GM19455 (cell line): ENCODE measurements around the gene PADI1.

Experiments
- ATAC-seq: cut with Tn5 transposase; IDR thresholded peaks from one replicate; pipeline ENCODE4 v1.9.1; 2021; ENCODE audit not compliant: unreplicated experiment

Gene PADI1

DNA sequence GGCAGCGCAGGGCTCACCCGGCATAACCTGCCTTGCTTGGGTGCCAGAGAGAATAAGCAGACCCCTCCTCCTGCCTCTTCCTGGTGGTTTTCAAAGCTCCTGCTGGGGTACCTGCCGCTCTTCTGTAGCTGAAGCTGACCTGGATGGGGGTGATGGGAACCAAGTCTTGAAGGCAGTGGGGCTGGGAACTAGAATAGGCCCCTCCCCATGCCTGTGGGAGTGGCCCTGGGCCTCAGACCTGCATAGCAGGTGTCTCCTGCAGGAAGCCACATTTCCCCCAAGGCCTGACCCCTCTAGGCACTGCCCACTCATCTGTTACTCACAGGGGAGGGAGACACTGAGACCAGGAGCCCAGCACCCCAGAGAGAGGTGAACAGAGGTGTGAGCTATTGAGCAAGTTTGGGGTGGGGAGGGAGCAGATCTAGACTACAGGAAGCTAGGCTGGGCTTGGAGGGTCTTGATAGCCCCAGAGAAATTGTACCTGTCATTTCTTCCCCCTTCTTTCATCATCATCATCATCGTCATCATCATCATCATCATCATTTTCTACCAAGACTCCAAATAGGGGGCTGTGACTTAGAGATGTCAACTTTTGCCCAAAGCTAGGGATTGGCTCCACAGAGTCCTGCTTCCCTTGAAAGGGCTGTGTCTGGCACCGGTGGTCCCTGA, 10.1 kb downstream of the PADI1 start:
- ATAC-seq = no peak

DNA sequence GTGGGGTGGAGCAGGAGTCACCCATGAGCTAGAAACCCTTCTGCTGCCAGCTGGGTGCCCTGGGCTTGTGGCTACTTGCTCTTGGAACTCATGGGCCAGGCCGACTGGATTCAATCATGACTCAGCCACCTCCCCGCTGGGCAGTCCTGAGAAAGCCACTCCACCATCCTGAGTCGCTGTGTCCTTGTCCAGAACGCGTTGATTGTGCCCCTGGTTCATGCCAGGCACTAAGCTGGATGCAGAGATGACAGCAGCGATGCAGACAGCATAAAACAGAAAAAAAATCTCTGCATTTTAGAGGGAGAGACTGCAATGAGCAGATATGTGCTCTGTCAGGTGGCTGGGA, 10.6 kb downstream of the PADI1 start:
- no peak for ATAC-seq

DNA sequence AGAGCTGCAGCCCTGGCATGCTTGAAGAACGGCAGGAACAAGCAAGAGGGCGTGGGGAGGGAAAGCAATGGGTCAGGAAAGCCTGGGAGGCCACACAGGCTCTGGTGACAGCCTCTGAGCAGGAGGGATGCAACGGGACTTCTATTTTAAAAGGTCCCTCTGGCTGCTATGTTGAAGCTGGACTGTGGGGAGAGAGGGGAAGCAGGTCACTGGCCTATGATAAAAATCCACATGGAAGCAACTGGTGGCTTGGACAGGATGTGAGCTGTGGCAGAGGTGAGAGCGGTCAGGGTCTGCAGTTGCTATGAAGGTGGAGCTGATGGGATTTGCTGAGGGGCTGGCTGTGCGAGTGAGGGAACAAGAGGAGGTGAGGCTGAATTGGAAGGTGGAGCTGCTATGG, 11.2 kb downstream of the PADI1 start:
- ATAC-seq = no peak

DNA sequence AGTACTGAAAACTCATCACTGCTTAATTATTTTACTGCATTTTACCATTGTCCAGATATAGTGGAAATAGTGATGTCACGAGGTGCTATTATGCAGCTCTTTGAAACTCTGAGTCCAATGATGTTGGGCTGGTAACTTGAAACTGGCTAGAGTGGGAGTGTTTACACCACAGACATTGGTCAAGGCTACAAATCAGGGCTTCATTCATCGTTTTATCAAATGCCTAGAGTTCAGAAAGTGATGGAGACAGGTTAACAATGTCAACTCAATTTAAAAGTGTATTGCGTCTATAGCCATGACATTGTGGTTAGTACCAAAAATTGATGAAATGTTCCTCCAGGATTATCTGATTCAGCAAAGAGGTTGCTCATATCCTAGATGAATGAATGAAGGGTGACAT, 12.7 kb downstream of the PADI1 start:
- ATAC-seq = no peak

DNA sequence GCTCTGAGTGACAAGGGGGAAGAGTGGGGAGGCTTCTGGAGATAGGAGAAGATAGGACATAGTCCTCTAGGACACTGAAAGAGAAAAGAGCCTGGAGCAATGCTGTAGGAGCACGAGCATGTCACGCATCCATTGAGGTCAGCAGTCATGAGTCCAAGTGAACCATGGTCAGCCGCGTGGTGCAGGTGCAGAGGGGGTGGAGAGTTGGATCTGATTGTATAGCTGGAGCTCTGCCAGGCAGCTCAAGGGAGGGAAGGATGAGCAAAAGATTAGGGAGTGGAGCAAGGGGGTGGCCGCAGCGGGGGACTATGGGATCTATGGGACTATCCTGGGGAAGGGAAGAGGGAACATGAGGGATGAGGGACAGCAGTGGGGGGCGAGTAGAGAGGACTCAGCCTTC, 14.0 kb downstream of the PADI1 start:
- ATAC-seq = no peak

DNA sequence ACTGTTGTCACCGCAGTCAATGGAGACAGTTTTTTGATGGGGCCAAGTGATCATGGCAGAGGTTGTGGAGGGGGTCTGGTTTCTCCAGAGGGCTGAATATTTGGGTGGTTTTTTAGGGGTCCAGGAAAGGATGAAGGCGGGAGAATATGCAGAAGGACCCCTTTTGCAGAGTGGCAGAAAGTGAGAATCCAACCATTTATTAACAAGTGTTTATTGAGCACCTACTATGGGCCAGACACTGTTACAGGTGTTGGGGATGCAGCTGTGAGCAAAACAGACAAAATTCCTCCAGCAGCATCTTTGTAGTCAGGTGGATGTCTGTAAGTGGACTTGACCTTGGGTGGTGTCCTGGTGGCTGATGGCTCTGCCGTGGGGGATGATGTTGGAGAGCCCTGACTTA, 15.4 kb downstream of the PADI1 start:
- ATAC-seq = no peak

DNA sequence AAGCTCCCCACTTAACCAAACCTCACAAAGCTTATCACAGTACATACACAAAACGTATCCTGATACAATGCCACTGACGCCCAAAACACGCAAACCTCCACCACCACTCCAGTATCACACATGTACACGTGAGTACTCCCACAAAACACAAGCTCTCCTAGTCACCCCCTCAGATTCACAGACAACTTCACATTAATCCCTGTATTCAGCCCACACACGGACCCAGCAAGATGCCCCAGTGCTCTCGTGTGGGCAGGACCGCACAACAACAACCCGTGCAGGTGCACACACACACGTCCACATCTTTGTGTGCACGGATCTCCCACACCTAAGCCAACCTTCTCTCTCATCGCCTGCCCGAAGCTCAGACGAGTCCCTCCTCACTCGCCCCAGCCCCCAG, 17.6 kb downstream of the PADI1 start:
- no peak for ATAC-seq

DNA sequence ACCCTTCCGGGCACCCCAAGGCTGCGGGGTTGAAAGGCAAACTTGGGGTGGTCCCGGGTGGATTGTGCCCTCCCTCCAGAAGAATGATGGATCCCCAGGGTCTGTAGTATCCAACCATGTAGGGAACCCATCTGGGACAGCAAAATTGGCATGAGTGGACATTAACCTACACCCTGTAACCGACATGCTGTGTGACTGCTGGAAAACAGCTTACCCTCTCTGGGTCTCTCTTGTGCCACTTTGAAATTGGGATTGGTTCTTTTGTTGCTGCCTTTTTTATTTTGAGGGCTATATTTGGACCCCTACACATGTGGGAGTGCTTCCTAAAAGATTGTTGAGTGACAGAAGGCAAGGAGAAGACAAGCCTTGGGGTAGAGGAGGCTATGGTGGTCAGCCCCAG, 19.5 kb downstream of the PADI1 start:
- no peak for ATAC-seq

DNA sequence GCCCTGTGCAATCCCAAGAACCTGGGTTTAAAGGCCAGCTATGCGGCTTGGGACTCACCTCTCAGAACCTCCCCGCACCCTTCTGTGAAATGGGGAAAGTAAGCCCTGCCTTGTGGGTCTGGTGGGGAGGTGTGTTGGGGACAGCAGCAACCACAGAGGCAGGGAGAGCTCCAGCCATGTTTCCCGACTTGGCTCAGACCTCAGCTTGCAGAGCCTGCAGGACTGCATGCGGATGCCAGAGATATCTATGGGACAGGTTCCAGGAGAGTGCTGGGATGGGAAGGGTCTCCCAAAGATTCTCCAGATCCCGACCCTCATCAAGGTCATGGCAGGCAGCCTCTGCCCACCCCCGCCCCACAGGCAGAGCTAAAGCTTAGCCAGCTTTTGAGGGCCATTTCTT, 20.2 kb downstream of the PADI1 start:
- ATAC-seq = no peak

DNA sequence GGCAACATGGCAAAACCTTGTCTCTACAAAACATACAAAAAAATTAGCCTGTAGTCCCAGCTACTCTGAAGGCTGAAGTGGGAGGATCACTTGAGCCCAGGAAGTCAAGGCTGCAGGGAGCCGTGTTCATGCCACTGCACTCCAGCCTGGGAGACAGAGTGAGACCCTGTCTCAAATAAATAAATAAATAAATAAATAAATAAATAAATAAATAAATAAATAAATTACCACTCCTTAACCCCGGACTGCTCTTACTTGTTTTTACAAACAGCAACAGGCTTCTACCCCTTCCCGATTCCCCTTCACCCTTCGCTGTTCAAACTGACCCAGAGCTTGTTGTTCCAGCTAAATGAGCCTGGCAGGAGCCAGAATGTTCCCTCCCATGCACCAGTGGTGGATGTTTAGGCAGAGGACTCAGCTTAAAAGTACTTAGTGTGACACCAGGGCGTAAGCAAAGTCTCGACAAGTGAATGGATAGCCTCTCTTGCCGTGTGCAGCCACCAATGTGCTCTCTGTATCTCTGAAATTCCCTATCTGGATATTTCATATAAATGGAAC, 22.5 kb downstream of the PADI1 start:
- ATAC-seq = no peak

DNA sequence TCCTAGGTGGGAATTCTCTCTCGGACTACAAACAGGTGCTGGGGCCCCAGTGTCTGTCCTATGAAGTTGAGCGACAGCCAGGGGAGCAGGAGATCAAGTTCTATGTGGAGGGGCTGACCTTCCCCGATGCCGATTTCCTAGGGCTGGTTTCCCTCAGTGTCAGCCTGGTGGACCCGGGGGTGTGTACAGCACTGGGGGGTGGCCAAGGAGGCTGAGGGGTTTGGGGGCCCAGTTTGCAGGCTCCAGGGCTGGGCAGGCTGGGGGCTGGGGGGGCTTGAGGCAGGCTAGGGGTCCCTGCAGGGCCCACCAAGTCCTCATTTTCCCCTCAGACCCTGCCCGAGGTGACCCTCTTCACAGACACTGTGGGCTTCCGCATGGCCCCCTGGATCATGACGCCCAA, 23.7 kb downstream of the PADI1 start:
- ATAC-seq = no peak

DNA sequence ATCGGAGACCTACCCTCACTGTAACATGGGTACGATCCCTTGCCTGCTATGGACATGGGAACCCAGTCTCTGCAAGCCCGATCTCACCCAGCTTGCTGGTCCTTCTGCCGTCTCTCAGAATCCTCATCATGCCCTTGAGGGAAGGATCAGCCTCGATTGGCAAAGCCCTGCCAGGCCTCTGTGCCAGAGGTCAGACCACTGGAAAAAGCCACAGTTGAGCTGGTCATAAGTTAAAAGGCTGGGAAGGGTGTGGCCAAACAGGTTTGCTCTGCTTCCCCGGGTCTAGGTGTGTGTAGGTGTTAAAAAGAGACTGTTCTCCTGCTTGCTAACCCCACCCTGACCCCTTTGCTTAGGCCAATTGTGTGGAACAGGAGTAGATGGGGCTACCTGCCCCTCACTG, 24.5 kb downstream of the PADI1 start:
- ATAC-seq = no peak

DNA sequence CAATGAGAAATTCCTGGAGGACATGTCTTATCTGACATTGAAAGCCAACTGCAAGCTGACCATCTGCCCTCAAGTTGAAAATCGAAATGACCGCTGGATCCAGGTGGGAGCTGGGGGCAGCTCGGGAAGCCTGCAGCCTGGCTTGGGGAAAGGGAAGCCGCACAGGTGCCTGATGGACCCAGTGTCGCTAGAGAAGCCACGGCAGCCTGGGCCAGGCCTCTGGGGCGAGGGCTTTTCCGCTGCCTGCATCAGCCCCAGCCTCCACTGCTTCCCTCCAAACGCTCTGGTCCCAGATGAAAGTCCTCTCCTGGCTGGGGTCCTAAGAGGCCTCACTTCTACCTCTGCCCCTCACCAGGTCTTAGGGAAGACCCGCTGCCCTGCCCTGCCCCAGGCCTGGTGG, 25.2 kb downstream of the PADI1 start:
- no peak for ATAC-seq

DNA sequence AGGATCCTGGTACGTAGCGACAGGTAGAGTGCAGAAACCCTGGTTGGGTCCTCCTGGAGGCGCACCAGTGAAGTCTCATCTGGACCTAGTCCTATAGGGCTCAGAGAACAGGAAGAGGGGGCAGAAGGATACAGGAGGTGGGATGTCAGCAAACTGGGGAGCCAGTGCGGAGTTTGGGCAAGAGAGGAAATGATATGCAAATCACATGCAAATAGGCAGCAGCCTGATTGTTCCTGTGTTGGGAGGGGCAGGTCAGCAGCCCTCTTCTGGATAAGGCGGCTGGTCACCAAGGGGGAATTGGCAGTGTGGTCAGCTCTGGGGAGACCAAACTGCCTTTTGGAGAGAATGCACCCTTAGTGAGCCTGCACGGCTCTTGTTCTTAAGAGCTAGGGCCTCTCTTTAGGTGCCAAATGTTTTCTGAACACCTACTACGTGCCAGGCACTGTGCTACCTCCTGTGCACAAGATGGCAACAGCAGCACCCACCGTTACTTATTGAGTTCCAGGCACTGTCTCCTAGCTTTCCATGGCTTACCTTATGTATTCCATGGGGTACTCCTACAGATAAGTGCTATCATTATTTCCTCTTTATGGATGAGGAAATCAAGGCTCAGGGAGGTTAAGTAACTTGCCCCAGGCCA, 25.9 kb downstream of the PADI1 start:
- no peak for ATAC-seq

DNA sequence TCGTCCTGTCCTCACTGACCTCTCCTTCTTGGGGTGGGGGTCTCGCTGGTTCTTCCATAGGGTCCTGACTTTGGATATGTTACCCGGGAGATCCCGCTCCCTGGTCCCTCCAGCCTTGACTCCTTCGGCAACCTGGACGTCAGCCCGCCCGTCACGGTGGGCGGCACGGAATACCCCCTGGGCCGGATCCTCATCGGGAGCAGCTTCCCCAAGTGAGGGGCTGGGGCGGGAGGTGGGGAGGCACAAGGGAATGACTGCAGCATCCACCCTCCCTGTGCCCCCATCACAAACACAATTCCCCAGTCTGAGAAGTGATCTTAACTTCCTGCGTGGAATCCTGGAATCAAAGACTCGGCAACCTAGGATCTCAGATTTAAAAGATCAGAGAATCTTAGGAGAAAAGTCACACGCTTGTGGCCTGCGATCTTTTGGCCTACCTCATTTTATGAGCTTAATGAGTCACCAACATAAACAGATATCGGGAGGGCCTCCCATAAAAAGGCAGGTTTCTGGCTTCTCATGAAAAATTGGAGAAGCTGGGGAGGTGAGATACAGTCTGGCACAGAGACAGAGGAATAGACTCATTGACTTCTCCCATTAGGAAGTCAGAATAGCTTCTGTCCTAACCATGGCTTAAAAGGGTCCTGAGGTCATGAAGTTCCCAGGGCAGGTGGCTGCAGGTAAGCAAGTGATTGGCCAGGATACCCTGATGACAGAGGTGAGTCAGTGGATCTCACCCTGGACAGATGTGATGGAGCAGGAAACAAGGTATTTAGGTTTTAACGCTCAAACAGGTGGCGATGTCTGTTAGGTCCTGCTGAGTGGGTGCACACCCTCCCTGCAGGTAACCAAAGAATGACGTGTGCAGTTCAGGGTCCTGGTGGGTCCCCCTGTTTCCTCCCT, 28.1 kb downstream of the PADI1 start:
- no peak for ATAC-seq

DNA sequence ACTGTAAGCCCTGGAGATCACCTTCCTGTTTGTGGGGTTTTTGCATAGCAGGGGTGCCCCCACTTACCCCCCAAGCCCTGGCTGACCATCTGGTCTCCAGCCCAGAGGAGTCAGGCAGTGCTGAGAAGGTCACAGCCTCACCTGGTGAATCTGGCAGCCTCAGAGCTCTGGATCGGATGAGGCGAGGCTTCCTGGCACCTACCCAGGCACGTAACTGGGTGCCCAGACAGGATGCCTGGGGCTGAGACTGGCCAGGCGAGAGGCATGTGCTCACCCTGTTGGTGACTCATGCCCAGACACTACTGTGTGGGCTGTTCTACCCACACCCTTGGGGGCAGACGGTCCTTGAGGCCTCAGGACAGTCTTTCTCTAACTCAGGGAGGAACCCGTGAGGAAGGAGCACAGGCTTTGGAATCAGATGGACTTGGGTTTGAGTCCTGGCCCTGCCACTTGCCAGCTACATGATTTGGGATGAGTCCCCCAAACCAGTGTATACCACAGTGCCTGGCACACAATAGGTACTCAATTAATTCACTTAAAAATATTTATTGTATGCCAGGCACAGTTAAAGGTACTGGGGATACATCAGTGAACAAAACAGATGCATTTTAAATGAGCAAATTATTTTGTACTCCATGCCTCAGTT, 28.9 kb downstream of the PADI1 start:
- no peak for ATAC-seq

DNA sequence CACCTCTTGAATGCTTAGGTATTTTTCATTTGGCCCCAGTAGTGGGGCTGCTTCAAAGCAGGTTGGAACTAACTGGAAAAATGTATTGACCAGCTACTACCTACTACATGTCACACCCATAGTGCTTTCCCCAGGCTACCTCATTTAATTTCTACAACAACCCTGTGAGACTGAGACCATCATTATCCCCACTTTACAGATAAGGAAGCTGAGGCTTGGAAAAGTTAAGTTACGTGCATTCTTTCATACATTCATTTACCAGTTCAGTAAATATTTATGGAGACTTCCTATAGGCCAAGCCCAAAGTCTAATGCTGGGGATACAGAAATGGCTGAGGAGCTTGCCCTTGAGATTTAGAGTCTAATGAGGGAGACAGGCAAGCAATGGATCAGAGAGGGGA, 29.5 kb downstream of the PADI1 start:
- no peak for ATAC-seq

DNA sequence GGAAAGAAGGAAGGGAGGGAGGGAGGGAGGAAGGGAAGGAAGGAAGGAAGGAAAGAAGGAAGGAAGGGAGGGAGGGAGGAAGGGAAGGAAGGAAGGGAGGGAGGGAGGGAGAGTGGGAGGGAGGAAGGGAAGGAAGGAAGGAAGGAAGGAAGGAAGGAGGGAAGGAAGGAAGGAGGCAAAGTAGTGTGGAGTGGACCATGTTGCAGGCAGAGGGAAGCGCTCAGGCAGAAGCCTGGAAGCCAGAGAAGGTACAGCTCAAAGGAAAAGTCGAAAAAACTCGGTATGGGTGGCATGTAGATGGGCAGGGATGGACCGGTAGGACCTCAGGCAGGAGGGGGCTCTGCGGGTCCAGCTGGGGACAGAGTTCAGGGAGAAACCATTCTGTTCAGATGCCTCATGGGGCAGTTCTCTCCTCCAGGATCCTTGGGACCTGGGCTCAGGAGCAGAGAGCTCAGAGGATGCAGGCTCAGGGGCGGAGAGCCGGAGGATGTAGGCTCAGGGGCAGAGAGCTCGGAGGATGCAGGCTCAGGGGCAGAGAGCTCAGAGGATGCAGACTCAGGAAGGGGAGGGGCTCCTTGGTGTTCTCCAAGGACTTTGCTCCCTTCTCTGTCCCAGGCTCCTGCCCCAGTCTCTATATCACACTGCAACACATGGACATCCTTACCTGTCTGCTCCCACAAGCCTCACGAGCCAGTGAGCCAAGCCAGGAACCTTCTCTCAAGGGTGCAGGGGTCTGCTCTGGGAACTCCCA, 30.4 kb downstream of the PADI1 start:
- ATAC-seq = no peak

DNA sequence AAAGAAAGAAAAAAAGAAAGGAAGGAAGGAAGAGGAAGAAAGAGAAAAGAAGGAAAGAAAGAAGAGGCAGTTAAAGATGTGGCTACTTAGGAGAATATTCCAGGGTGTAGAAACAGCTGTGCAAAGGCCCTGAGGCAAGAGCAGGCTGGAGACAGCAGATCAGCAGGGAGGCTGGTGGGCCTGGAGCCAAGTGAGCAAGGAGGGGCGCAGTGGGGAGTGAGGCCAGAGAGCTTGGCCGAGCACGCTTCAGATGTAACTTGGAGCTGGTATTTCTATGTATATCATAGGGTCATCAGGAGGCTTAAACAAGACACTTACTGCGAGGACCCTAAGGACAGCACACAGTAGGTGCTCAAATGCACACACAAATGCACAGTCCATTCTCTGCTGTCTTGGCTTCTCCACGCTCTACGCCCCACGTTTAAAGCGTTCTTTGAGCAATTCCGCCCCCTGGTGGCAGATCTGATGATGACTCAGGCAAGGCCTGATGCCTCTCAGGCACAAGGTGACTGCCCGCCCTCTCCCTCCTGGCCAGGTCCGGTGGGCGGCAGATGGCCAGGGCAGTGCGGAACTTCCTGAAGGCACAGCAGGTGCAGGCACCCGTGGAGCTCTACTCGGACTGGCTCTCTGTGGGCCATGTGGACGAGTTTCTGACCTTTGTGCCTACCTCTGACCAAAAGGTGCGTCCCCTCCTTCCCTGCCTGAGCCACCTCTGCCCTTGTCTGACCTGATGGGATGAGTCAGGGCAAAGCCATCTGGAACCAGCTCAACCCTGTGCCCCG, 32.0 kb downstream of the PADI1 start:
- no peak for ATAC-seq

DNA sequence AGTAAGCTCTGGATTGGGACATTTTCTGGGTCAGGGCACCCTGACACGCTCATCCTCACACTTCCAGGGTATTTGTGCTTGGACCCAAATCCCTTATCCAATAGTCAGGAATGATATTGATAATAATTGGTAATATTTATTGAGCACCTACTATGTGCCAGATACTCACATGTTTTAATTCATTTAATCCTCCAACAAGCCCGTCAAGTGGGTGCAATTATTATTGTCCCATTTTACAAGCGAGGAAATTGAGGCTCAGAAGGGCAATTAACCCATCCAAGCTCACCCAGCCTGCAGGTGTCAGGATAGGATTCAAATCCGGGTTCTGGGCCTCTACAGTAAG, 32.6 kb downstream of the PADI1 start:
- ATAC-seq = no peak
